ENCODE data around the gene CACNA1E.
"Not testable (repeated sequence)": the region's sequence is repeated elsewhere in the genome, so short reads cannot be mapped to it uniquely, and the experiment has no call there.

Gene CACNA1E

DNA sequence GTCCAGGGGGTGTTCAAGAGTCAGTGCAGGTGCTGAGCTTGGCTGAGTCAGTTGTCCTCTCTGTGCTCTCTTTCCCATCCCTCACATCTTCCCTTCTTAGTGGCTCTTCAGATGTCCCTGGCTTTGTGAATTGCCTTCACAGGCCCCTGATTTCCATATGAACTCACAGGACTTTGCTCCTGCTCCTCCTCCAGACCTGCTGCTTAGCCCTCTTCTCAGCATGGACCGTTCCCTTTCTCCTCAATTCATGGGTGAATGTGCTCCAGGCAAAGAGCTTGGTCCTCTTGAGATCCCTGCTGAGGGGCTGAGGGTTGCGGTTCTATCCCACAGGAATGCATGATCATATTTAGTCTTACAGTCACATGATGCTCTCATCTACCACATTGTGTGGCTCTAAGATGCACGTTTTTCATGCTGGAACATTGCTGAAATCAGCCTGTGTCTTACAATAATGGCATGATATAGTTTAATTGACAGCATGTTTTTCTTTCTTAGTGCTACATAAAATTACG, 30.5 kb downstream of the CACNA1E start:
- no peak overlapping the region for H3K4me3 ChIP-seq (ENCODE audit: low read depth in 1 of 5, low read length in 5 of 5)
- H3K36me3 ChIP-seq (ENCODE audit: control insufficient read depth in 5 of 5, insufficient read depth in 5 of 5, low read length in 5 of 5) = no peaks in the 10 kb centered on the region
- peaks cover 11 to 21% (median 15%) of the 10 kb centered on the region in 5 donors for H3K27me3 ChIP-seq (ENCODE audit: control insufficient read depth in 5 of 5, insufficient read depth in 4 of 5, low read length in 5 of 5)
- H3K27ac ChIP-seq (ENCODE audit: low read depth, low read length) = no peak overlapping the region
- H3K9me3 ChIP-seq (ENCODE audit: control insufficient read depth in 5 of 5, low read length in 5 of 5) = no peaks in the 10 kb centered on the region
- H3K9ac ChIP-seq (ENCODE audit: low read length in 5 of 5) = no peak overlapping the region
- H3K4me1 ChIP-seq (ENCODE audit: control insufficient read depth in 5 of 5, insufficient read depth in 5 of 5, low read length in 5 of 5) = peaks cover 0 to 4% (median 0%) of the 10 kb centered on the region in 5 donors

- H3K4me1 ChIP-seq (ENCODE audit: control insufficient read depth in 5 of 5, insufficient read depth in 5 of 5, low read length in 5 of 5) = peaks cover 0 to 4% (median 0%) of the 10 kb centered on the region in 5 donors
- H3K27me3 ChIP-seq (ENCODE audit: control insufficient read depth in 5 of 5, insufficient read depth in 4 of 5, low read length in 5 of 5) = peaks cover 7 to 20% (median 10%) of the 10 kb centered on the region in 5 donors
- H3K27ac ChIP-seq (ENCODE audit: low read depth, low read length) = no peak overlapping the region
- H3K4me3 ChIP-seq (ENCODE audit: low read depth in 1 of 5, low read length in 5 of 5) = no peak overlapping the region
- no peaks in the 10 kb centered on the region for H3K36me3 ChIP-seq (ENCODE audit: control insufficient read depth in 5 of 5, insufficient read depth in 5 of 5, low read length in 5 of 5)
- no peak overlapping the region for H3K9ac ChIP-seq (ENCODE audit: low read length in 5 of 5)
- H3K9me3 ChIP-seq (ENCODE audit: control insufficient read depth in 5 of 5, low read length in 5 of 5) = no peaks in the 10 kb centered on the region
Measured at GRCh38 chr1:181514298-181515290, 31.3 kb downstream of the CACNA1E start.

GRCh38 chr1:181516706-181517105, 33.4 kb downstream of the CACNA1E start:
- Histone ChIP-seq H3K27me3 (ENCODE audit: control insufficient read depth in 5 of 5, insufficient read depth in 4 of 5, low read length in 5 of 5) (peaks cover 0 to 5% (median 0%) of the 10 kb centered on the region in 5 donors), H3K9me3 (ENCODE audit: control insufficient read depth in 5 of 5, low read length in 5 of 5) (no peaks in the 10 kb centered on the region), H3K27ac (ENCODE audit: low read depth, low read length) (no peak overlapping the region), H3K9ac (ENCODE audit: low read length in 5 of 5) (no peak overlapping the region), H3K36me3 (ENCODE audit: control insufficient read depth in 5 of 5, insufficient read depth in 5 of 5, low read length in 5 of 5) (no peaks in the 10 kb centered on the region), H3K4me1 (ENCODE audit: control insufficient read depth in 5 of 5, insufficient read depth in 5 of 5, low read length in 5 of 5) (peaks cover 0 to 4% (median 0%) of the 10 kb centered on the region in 5 donors), H3K4me3 (ENCODE audit: low read depth in 1 of 5, low read length in 5 of 5) (no peak overlapping the region)

- no peaks in the 10 kb centered on the region for H3K36me3 ChIP-seq (ENCODE audit: control insufficient read depth in 5 of 5, insufficient read depth in 5 of 5, low read length in 5 of 5)
- H3K4me3 ChIP-seq (ENCODE audit: low read depth in 1 of 5, low read length in 5 of 5) = no peak overlapping the region
- no peak overlapping the region for H3K9ac ChIP-seq (ENCODE audit: low read length in 5 of 5)
- no peaks in the 10 kb centered on the region for H3K9me3 ChIP-seq (ENCODE audit: control insufficient read depth in 5 of 5, low read length in 5 of 5)
- peaks cover 0 to 5% (median 0%) of the 10 kb centered on the region in 5 donors for H3K27me3 ChIP-seq (ENCODE audit: control insufficient read depth in 5 of 5, insufficient read depth in 4 of 5, low read length in 5 of 5)
- H3K4me1 ChIP-seq (ENCODE audit: control insufficient read depth in 5 of 5, insufficient read depth in 5 of 5, low read length in 5 of 5) = peaks cover 0 to 4% (median 0%) of the 10 kb centered on the region in 5 donors
- no peak overlapping the region for H3K27ac ChIP-seq (ENCODE audit: low read depth, low read length)
Measured at GRCh38 chr1:181517181-181517875, 34.0 kb downstream of the CACNA1E start.

- Histone ChIP-seq H3K9ac (ENCODE audit: low read length in 5 of 5) (no peak overlapping the region), H3K4me1 (ENCODE audit: control insufficient read depth in 5 of 5, insufficient read depth in 5 of 5, low read length in 5 of 5) (peaks cover 0 to 4% (median 0%) of the 10 kb centered on the region in 5 donors), H3K4me3 (ENCODE audit: low read depth in 1 of 5, low read length in 5 of 5) (no peak overlapping the region), H3K36me3 (ENCODE audit: control insufficient read depth in 5 of 5, insufficient read depth in 5 of 5, low read length in 5 of 5) (no peaks in the 10 kb centered on the region), H3K27ac (ENCODE audit: low read depth, low read length) (no peak overlapping the region), H3K27me3 (ENCODE audit: control insufficient read depth in 5 of 5, insufficient read depth in 4 of 5, low read length in 5 of 5) (peaks cover 0 to 5% (median 0%) of the 10 kb centered on the region in 5 donors), H3K9me3 (ENCODE audit: control insufficient read depth in 5 of 5, low read length in 5 of 5) (no peaks in the 10 kb centered on the region)
Measured at GRCh38 chr1:181518152-181518551, 34.8 kb downstream of the CACNA1E start.

- no peaks in the 10 kb centered on the region for H3K36me3 ChIP-seq (ENCODE audit: control insufficient read depth in 5 of 5, insufficient read depth in 5 of 5, low read length in 5 of 5)
- no peak overlapping the region for H3K4me3 ChIP-seq (ENCODE audit: low read depth in 1 of 5, low read length in 5 of 5)
- H3K27ac ChIP-seq (ENCODE audit: low read depth, low read length) = no peak overlapping the region
- no peaks in the 10 kb centered on the region for H3K27me3 ChIP-seq (ENCODE audit: control insufficient read depth in 5 of 5, insufficient read depth in 4 of 5, low read length in 5 of 5)
- no peak overlapping the region for H3K9ac ChIP-seq (ENCODE audit: low read length in 5 of 5)
- H3K4me1 ChIP-seq (ENCODE audit: control insufficient read depth in 5 of 5, insufficient read depth in 5 of 5, low read length in 5 of 5) = no peaks in the 10 kb centered on the region
- peaks cover 0 to 11% (median 7%) of the 10 kb centered on the region in 5 donors for H3K9me3 ChIP-seq (ENCODE audit: control insufficient read depth in 5 of 5, low read length in 5 of 5)
Measured at GRCh38 chr1:181522864-181523263, 39.5 kb downstream of the CACNA1E start.

- Histone ChIP-seq H3K9me3 (ENCODE audit: control insufficient read depth in 5 of 5, low read length in 5 of 5) (peaks cover 0 to 23% (median 14%) of the 10 kb centered on the region in 5 donors), H3K4me3 (ENCODE audit: low read depth in 1 of 5, low read length in 5 of 5) (no peak overlapping the region), H3K4me1 (ENCODE audit: control insufficient read depth in 5 of 5, insufficient read depth in 5 of 5, low read length in 5 of 5) (no peaks in the 10 kb centered on the region), H3K36me3 (ENCODE audit: control insufficient read depth in 5 of 5, insufficient read depth in 5 of 5, low read length in 5 of 5) (no peaks in the 10 kb centered on the region), H3K27me3 (ENCODE audit: control insufficient read depth in 5 of 5, insufficient read depth in 4 of 5, low read length in 5 of 5) (no peaks in the 10 kb centered on the region), H3K27ac (ENCODE audit: low read depth, low read length) (no peak overlapping the region), H3K9ac (ENCODE audit: low read length in 5 of 5) (no peak overlapping the region)
Measured at GRCh38 chr1:181525104-181525721, 41.9 kb downstream of the CACNA1E start.

DNA sequence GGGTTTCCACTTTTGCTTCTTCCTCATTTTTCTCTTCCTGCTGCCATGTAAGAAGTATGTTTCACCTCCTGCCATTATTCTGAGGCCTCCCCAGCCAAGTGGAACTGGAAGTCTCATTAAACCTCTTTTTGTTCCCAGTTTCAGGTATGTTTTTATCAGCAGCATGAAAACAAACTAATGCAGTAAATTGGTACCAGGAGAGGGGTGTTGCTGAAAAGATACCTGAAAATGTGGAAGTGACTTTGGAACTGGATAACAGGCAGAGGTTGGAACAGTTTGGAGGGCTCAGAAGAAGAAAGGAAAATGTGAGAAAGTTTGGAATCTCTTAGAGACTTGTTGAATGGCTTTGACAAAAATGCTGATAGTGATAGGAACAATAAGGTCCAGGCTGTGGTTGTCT, 44.9 kb downstream of the CACNA1E start:
- not testable (repeated sequence) for H3K9ac ChIP-seq (ENCODE audit: low read length in 5 of 5); H3K27ac ChIP-seq (ENCODE audit: low read depth, low read length); H3K4me3 ChIP-seq (ENCODE audit: low read depth in 1 of 5, low read length in 5 of 5); H3K4me1 ChIP-seq (ENCODE audit: control insufficient read depth in 5 of 5, insufficient read depth in 5 of 5, low read length in 5 of 5); H3K36me3 ChIP-seq (ENCODE audit: control insufficient read depth in 5 of 5, insufficient read depth in 5 of 5, low read length in 5 of 5); H3K27me3 ChIP-seq (ENCODE audit: control insufficient read depth in 5 of 5, insufficient read depth in 4 of 5, low read length in 5 of 5)
- peaks cover 0 to 23% (median 14%) of the 10 kb centered on the region in 5 donors for H3K9me3 ChIP-seq (ENCODE audit: control insufficient read depth in 5 of 5, low read length in 5 of 5)

- Histone ChIP-seq H3K4me3 (ENCODE audit: low read depth in 1 of 5, low read length in 5 of 5) (no peak overlapping the region), H3K4me1 (ENCODE audit: control insufficient read depth in 5 of 5, insufficient read depth in 5 of 5, low read length in 5 of 5) (no peaks in the 10 kb centered on the region), H3K9me3 (ENCODE audit: control insufficient read depth in 5 of 5, low read length in 5 of 5) (peaks cover 0 to 23% (median 14%) of the 10 kb centered on the region in 5 donors), H3K27me3 (ENCODE audit: control insufficient read depth in 5 of 5, insufficient read depth in 4 of 5, low read length in 5 of 5) (peaks cover 0 to under 1% (median 0%) of the 10 kb centered on the region in 5 donors), H3K9ac (ENCODE audit: low read length in 5 of 5) (no peak overlapping the region), H3K36me3 (ENCODE audit: control insufficient read depth in 5 of 5, insufficient read depth in 5 of 5, low read length in 5 of 5) (no peaks in the 10 kb centered on the region), H3K27ac (ENCODE audit: low read depth, low read length) (no peak overlapping the region)
Measured at GRCh38 chr1:181531441-181531840, 48.1 kb downstream of the CACNA1E start.

All from subcutaneous abdominal adipose tissue (tissue), 5 donors.